Measurements from ENCODE around the gene CZIB. TPM values are rescaled to one million over a fixed set of nuclear protein-coding genes. Genes with fewer than 3 reads are reported as not detected.

The CZIB gene
- total and polyA plus RNA-seq, 4 experiments from 2014 or later = 62.0 to 101 (median 82.5) TPM

DNA sequence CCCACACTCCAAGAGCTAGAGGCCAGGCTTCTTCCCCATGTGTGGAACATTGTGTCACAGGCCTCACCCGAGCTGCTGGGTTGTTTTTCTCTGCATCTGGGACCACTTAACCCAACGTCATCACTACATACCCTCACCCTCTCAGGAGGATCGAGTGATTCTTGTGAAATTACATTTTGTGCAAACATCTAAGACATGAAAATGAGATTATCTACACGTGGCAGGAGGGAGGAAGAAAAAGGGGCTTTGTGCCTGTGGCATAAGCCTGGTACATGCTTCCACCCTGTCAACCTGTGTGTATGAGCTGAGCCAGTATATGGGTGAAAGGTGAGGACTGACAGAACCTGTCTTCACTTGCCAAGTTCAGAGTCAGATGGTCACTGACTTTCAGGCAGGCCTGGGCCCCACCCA lies 22.2 kb downstream of the CZIB start:
- intact Hi-C loops (cut with micrococcal nuclease) = no loop called here
- no peaks in the 10 kb centered on the region for H3K9me3 ChIP-seq (ENCODE audit: control insufficient read depth in 1 of 2, low read length in 2 of 2)
- no peaks in the 10 kb centered on the region for H3K27me3 ChIP-seq (ENCODE audit: insufficient read depth, low read length)
- Mint-ChIP-seq H3K36me3 (peaks cover 29 to 41% of the 10 kb centered on the region in 2 donors), H3K4me3 (peak overlapping the region; percentile 92 to 98 (median 96)), H3K27me3 (no peaks in the 10 kb centered on the region), H3K27ac (peak overlapping the region; percentile 93 to 100 (median 99)), H3K9me3 (peaks cover 0 to 6% (median 0%) of the 10 kb centered on the region in 8 donors), H3K4me1 (peaks cover 15 to 40% (median 31%) of the 10 kb centered on the region in 4 donors)
- no peak overlapping the region for H3K4me3 ChIP-seq (ENCODE audit: low read length in 2 of 2)
- H3K36me3 ChIP-seq (ENCODE audit: insufficient read depth, low read length) = peaks cover 10% of the 10 kb centered on the region
- CTCF ChIA-PET (ENCODE audit: partially characterized antibody) = no interaction called here
- DNase-seq = no peak
- H3K4me1 ChIP-seq (ENCODE audit: insufficient read depth, low read length) = peaks cover 26% of the 10 kb centered on the region
- H3K27ac ChIP-seq (ENCODE audit: low read depth, low read length) = peak overlapping the region; percentile 91
- POLR2A ChIA-PET (ENCODE audit: partially characterized antibody) = interaction anchor here (1.6 to 4.7 kb wide), 2 partner anchors 22 to 215 kb away, joined by 7 to 46 read pairs; partner anchors contain the start of gene CZIB

DNA sequence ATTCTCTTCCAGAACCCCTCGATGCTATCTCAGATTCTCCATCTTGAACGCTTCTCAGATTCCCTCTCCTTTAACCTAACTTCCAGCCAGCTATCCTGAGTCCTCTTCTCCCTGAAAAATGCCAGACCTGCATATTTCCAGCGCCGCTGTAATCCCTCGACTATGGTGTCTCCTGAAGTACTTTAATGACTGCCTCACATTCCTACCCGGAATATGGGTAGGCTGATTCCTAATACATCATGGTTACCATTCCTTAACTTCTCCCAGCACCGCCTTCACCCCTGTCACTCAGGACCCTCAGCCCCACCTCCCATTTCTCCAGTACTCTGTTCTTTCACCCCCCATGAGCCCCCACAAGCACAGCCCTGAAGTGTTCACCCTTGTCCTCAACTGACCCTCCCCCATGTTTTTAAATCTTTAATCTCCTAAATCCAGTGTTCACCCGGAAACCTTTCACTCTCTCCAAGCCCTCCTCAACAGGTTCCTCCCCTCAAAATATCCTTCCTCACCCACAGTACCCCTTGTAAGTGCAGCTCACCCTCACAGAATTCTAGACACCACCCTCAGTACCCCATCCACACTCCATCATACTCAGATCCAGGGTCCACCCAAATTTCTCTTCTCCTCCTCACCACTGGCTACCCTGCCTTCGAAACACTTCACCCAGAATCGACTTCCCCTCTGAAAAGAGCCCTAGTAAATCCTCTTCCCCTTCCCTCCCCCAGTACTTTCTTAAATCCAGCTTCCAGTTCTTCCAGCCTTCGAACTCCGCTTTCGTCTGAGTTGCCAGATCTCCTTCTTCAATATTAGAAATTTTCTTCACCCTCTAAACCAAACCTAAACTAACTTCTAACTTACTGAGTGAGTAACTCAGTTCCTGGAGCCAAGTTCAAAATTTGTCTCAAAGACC lies 22.9 kb downstream of the CZIB start:
- Mint-ChIP-seq H3K27ac (peak overlapping the region; percentile 93 to 100 (median 99)), H3K4me1 (peaks cover 15 to 40% (median 30%) of the 10 kb centered on the region in 4 donors), H3K9me3 (peaks cover 0 to 8% (median 0%) of the 10 kb centered on the region in 8 donors), H3K27me3 (no peaks in the 10 kb centered on the region), H3K4me3 (peak overlapping the region; percentile 92 to 98 (median 96)), H3K36me3 (peaks cover 22 to 34% of the 10 kb centered on the region in 2 donors)
- POLR2A ChIA-PET (ENCODE audit: partially characterized antibody) = interaction anchor here (0.7 to 4.7 kb wide), 5 partner anchors 9 to 216 kb away, joined by 3 to 46 read pairs (median 4); partner anchors contain the start of genes CZIB and MAGOH
- Histone ChIP-seq H3K9me3 (ENCODE audit: control insufficient read depth in 1 of 2, low read length in 2 of 2) (no peaks in the 10 kb centered on the region), H3K27me3 (ENCODE audit: insufficient read depth, low read length) (no peaks in the 10 kb centered on the region), H3K36me3 (ENCODE audit: insufficient read depth, low read length) (peaks cover 3% of the 10 kb centered on the region), H3K27ac (ENCODE audit: low read depth, low read length) (peak overlapping the region; percentile 91), H3K4me1 (ENCODE audit: insufficient read depth, low read length) (peaks cover 26% of the 10 kb centered on the region), H3K4me3 (ENCODE audit: low read length in 2 of 2) (peak overlapping the region; percentile 31 to 98)
- no peak for DNase-seq
- intact Hi-C loops (cut with micrococcal nuclease) = loop anchor here (2.0 kb wide), 1 partner anchor 129 kb away; no protein-coding TSS in a partner anchor
- CTCF ChIA-PET (ENCODE audit: partially characterized antibody) = interaction anchor here (0.6 kb wide), 1 partner anchor 29 kb away, joined by 3 read pairs; no protein-coding TSS in a partner anchor

DNA sequence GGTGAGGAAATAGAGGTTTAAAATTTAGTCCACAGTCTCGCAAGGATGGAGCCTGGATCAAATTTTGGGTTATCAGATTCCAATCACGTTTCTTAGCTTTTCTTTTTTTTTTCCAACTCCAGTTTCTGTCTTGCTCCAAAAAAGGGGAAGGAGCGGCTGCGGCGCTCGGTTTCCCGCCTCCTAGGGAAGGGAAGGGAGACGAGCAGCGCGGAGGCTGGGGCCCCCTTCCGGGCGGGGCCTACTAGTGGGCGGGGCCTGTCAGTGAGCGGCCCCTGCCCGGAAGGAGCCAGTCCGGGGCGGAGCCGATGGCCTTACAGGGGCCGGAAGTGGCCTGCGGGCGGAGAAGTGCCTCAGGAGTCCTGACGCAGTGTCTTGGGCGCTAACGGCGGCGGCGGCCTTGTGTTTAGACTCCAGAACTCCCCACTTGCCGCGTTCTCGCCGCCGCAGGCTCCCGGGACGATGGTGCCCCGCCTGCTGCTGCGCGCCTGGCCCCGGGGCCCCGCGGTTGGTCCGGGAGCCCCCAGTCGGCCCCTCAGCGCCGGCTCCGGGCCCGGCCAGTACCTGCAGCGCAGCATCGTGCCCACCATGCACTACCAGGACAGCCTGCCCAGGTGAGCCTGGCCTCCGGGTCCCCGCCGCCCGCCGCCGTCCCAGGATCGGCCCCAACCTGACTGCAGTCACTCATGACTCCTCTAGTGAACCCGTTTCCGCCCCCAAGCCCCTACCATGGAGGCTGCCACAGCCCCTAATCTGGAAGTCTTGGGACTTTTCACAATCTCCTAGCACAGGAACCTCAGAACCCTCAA lies 23.7 kb downstream of the CZIB start, which contains the start of gene CPT2:
Gene CPT2 (plus strand): TSS at position 340 of the 806 bp plus-strand sequence. CDS start 120 bp downstream, at position 460.
- ChIA-PET CTCF (ENCODE audit: partially characterized antibody) (interaction anchor here (2.0 kb wide), 1 partner anchor 10 kb away, joined by 10 read pairs; no protein-coding TSS in a partner anchor), POLR2A (ENCODE audit: partially characterized antibody) (interaction anchor here (0.6 to 4.7 kb wide), 13 partner anchors 10 to 275 kb away, joined by 3 to 46 read pairs (median 4); partner anchors contain the start of genes CZIB, ECHDC2, MAGOH and SCP2)
- peak within 1 kb of the TSS; percentile 92 to 98 (median 96) for H3K4me3 Mint-ChIP-seq
- peaks cover 16 to 27% of the 10 kb centered on the region in 2 donors for H3K36me3 Mint-ChIP-seq
- peak within 1 kb of the TSS; percentile 93 to 100 (median 99) for H3K27ac Mint-ChIP-seq
- intact Hi-C loops (cut with micrococcal nuclease) = loop anchor here (1.0 to 2.0 kb wide), 3 partner anchors 24 to 130 kb away; partner anchors contain the start of genes CZIB and MAGOH
- no peaks in the 10 kb centered on the region for H3K36me3 ChIP-seq (ENCODE audit: insufficient read depth, low read length)
- H3K27ac ChIP-seq (ENCODE audit: low read depth, low read length) = peak within 1 kb of the TSS; percentile 91
- peak within 1 kb of the TSS; percentile 31 to 98 for H3K4me3 ChIP-seq (ENCODE audit: low read length in 2 of 2)
- peaks cover 0 to 11% (median 0%) of the 10 kb centered on the region in 8 donors for H3K9me3 Mint-ChIP-seq
- DNase-seq = peak; percentile 90 to 92 (median 91)
- H3K27me3 ChIP-seq (ENCODE audit: insufficient read depth, low read length) = no peaks in the 10 kb centered on the region
- H3K4me1 ChIP-seq (ENCODE audit: insufficient read depth, low read length) = peaks cover 26% of the 10 kb centered on the region
- no peaks in the 10 kb centered on the region for H3K9me3 ChIP-seq (ENCODE audit: control insufficient read depth in 1 of 2, low read length in 2 of 2)
- H3K4me1 Mint-ChIP-seq = peaks cover 15 to 40% (median 29%) of the 10 kb centered on the region in 4 donors
- H3K27me3 Mint-ChIP-seq = no peaks in the 10 kb centered on the region

DNA sequence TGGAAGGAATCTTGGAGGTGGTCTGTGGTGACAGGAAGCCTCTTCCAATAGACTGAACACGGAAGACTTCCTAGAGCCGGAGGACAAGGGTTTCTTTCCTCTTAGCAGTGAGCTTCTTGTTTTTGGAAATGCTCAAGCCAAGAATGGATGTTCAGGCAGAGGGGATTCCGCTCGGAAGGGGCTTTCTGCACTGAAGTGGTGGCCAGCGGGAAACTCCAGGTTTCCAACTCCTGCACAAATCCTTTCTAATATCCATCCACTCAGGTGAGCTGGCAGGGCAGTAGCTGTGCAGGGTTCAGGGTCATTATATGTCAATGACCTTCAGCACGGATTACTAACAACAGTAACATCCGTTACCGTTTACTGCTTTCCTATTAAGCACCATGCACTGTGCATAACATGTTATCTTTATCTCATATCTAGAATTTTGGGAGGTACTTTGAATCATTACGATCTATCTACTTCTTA lies 24.4 kb downstream of the CZIB start:
- POLR2A ChIA-PET (ENCODE audit: partially characterized antibody) = interaction anchor here (0.6 to 4.7 kb wide), 9 partner anchors 14 to 275 kb away, joined by 3 to 46 read pairs (median 6); partner anchors contain the start of genes CZIB, ECHDC2, MAGOH and SCP2
- Histone ChIP-seq H3K27ac (ENCODE audit: low read depth, low read length) (peak overlapping the region; percentile 91), H3K36me3 (ENCODE audit: insufficient read depth, low read length) (no peaks in the 10 kb centered on the region), H3K4me3 (ENCODE audit: low read length in 2 of 2) (peak overlapping the region in 1 of 2 donors; percentile 98), H3K4me1 (ENCODE audit: insufficient read depth, low read length) (peaks cover 26% of the 10 kb centered on the region), H3K9me3 (ENCODE audit: control insufficient read depth in 1 of 2, low read length in 2 of 2) (no peaks in the 10 kb centered on the region), H3K27me3 (ENCODE audit: insufficient read depth, low read length) (no peaks in the 10 kb centered on the region)
- Mint-ChIP-seq H3K9me3 (peaks cover 0 to 11% (median 0%) of the 10 kb centered on the region in 8 donors), H3K4me1 (peaks cover 15 to 40% (median 29%) of the 10 kb centered on the region in 4 donors), H3K4me3 (peak overlapping the region; percentile 86 to 98 (median 92)), H3K27me3 (no peaks in the 10 kb centered on the region), H3K27ac (peak overlapping the region; percentile 93 to 100 (median 95)), H3K36me3 (peaks cover 11 to 21% of the 10 kb centered on the region in 2 donors)
- intact Hi-C loops (cut with micrococcal nuclease) = loop anchor here (1.0 to 2.0 kb wide), 3 partner anchors 24 to 131 kb away; partner anchors contain the start of genes CZIB and MAGOH
- DNase-seq = no peak
- CTCF ChIA-PET (ENCODE audit: partially characterized antibody) = interaction anchor here (0.9 to 2.0 kb wide), 3 partner anchors 10 to 39 kb away, joined by 3 to 10 read pairs (median 3); partner anchors contain the start of gene CZIB

DNA sequence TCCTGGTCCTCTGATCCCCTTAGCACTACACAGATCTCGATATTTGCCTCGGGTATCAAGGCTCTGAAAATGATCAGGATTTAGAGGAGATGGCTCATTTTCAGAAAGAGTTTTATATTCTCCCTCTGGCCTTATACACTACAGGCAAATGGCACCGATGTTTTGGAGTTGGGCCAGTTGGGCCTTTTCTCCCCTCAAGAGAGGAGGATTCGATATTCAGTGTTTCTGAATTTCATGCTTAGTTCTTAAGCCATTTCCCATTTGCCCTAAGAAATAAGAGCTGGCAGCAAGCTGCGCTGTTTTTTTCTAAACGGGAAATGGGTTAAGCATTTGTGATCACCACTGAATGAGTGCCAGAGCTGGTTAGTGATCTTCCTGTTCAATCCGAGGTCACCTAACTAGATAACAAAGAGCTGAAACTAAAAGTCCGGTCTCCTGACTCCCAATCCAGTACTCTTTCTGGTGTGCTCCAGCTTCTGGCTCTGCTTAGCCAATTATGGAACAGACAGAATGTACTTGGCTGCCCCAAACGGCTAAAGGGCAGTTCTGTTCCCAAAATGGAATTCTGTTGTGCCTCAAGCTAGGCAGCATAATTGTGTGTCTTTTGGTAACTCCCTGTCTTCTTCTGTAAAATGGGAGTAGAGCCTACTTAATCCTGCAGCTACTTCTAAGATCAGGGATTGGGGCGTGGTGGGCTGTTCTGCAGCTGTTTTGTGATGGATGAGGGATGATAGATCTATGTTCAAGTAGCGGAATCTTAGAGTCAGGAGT lies 25.0 kb downstream of the CZIB start:
- peaks cover 5 to 15% of the 10 kb centered on the region in 2 donors for H3K36me3 Mint-ChIP-seq
- H3K4me1 Mint-ChIP-seq = peaks cover 13 to 36% (median 26%) of the 10 kb centered on the region in 4 donors
- no peaks in the 10 kb centered on the region for H3K36me3 ChIP-seq (ENCODE audit: insufficient read depth, low read length)
- peak overlapping the region; percentile 93 to 100 (median 95) for H3K27ac Mint-ChIP-seq
- peaks cover 26% of the 10 kb centered on the region for H3K4me1 ChIP-seq (ENCODE audit: insufficient read depth, low read length)
- intact Hi-C loops (cut with micrococcal nuclease) = loop anchor here (1.0 to 2.0 kb wide), 3 partner anchors 25 to 131 kb away; partner anchors contain the start of genes CZIB and MAGOH
- H3K27me3 Mint-ChIP-seq = no peaks in the 10 kb centered on the region
- peaks cover 0 to 13% (median 0%) of the 10 kb centered on the region in 8 donors for H3K9me3 Mint-ChIP-seq
- no peak overlapping the region for H3K4me3 ChIP-seq (ENCODE audit: low read length in 2 of 2)
- H3K4me3 Mint-ChIP-seq = peak overlapping the region; percentile 46 to 98 (median 86)
- no peak overlapping the region for H3K27ac ChIP-seq (ENCODE audit: low read depth, low read length)
- CTCF ChIA-PET (ENCODE audit: partially characterized antibody) = interaction anchor here (0.9 to 2.0 kb wide), 4 partner anchors 9 to 40 kb away, joined by 3 to 11 read pairs (median 6); partner anchors contain the start of gene CZIB
- H3K9me3 ChIP-seq (ENCODE audit: control insufficient read depth in 1 of 2, low read length in 2 of 2) = no peaks in the 10 kb centered on the region
- POLR2A ChIA-PET (ENCODE audit: partially characterized antibody) = interaction anchor here (0.7 to 4.7 kb wide), 9 partner anchors 14 to 1520 kb away, joined by 3 to 46 read pairs (median 6); partner anchors contain the start of genes CZIB, ECHDC2, MAGOH and SCP2
- no peaks in the 10 kb centered on the region for H3K27me3 ChIP-seq (ENCODE audit: insufficient read depth, low read length)
- no peak for DNase-seq

Data from CD4-positive, alpha-beta memory T cell (primary cell).